Kidney (tissue), 14 donors: ENCODE results near the gene AXIN1. TPM values are rescaled to one million over a fixed set of nuclear protein-coding genes. Genes with fewer than 3 reads are reported as not detected.

Experiments
- DNase-seq, 5 donors: peaks; one replicate each; pipeline ENCODE4 v3.0.0-alpha.2; 2013 to 2020
- FAIRE-seq: peaks from 2 replicates; lab custom pipeline; 2012; peaks lifted over from hg19 to GRCh38; lab: Jason Lieb, UNC
- H3K27ac ChIP-seq, 2 donors: one replicate each; pipeline ENCODE4 v1.7.0; 2013; ENCODE audit warnings: low read depth in 2 of 2, low read length in 2 of 2, inconsistent platforms in 1 of 2
- H3K27me3 ChIP-seq: one replicate; pipeline ENCODE4 v1.7.1; 2013; ENCODE audit warnings: low read length, inconsistent platforms; ENCODE audit not compliant: control insufficient read depth, insufficient read depth
- H3K36me3 ChIP-seq, 3 donors: one replicate each; pipeline versions ENCODE4 v1.7.0 to v1.7.1; 2013; ENCODE audit warnings: low read length in 3 of 3, control low read depth in 1 of 3, inconsistent platforms in 1 of 3; ENCODE audit not compliant: insufficient read depth in 3 of 3, control insufficient read depth in 2 of 3
- H3K4me1 ChIP-seq, 3 donors: one replicate each; pipeline versions ENCODE4 v1.7.0 to v1.7.1; 2013; ENCODE audit warnings: low read length in 3 of 3, inconsistent platforms in 1 of 3, low read depth in 1 of 3; ENCODE audit not compliant: control insufficient read depth in 2 of 3, insufficient read depth in 2 of 3
- H3K4me3 ChIP-seq, 3 donors: one replicate each; pipeline versions ENCODE4 v1.7.0 to v1.8.1; 2013; ENCODE audit warnings: low read length in 3 of 3, control low read depth in 1 of 3, inconsistent platforms in 1 of 3
- H3K9ac ChIP-seq, 3 donors: one replicate each; pipeline versions ENCODE4 v1.7.0 to v1.7.1; 2013; ENCODE audit warnings: low read length in 3 of 3, control low read depth in 1 of 3, inconsistent platforms in 1 of 3
- H3K9me3 ChIP-seq, 3 donors: one replicate each; pipeline versions ENCODE4 v1.7.0 to v1.7.1; 2013; ENCODE audit warnings: low read length in 3 of 3, control low read depth in 1 of 3, inconsistent platforms in 1 of 3; ENCODE audit not compliant: control insufficient read depth in 2 of 3, insufficient read depth in 1 of 3
- intact Hi-C: fragments of 100-400 bp; cut with DNase I; formaldehyde crosslinking; loops from one replicate; pipeline ENCODE4 v1.11.1; 2022
- polyA plus RNA-seq: library from polyadenylated mRNA; stranded (reverse); fragments of 350-450 nt; fragmentation: Illumina TruSeq; extraction: RNeasy Lipid Tissue Mini Kit (QIAGEN cat#74804); gene quantifications from one replicate; pipeline ENCODE4 v1.2.3, GENCODE V29; 2014; ENCODE audit warnings: low read depth, low replicate concordance; ENCODE audit not compliant: insufficient read depth
- total RNA-seq: library from RNA; stranded (reverse); fragmentation: NEBNext Ultra II Directional; extraction: Animal tissue kit (Norgen Biotek cat#: 25700); gene quantifications from one replicate; pipeline ENCODE4 v1.2.1, GENCODE V29; 2021
- TF ChIP-seq, protein P1 (sequence below): IDR thresholded peaks from 3 replicates; pipeline ENCODE4 v1.5.1; 2012; ENCODE audit warnings: mild to moderate bottlenecking, moderate library complexity, borderline replicate concordance; ENCODE audit not compliant: insufficient read depth; ENCODE audit errors: extremely low read depth
- donor health status: control.
- donor health status: control.
- donor health status: control.
- donor health status: control.
- donor health status: control.
- donor health status: DM: yes; HTN: yes; CAD: no.
- donor health status: Normal renal cell carcinoma (clear cell type).

Gene AXIN1
- total and polyA plus RNA-seq, 2 donors from 2014 or later = 9.7 to 24.6 TPM

DNA sequence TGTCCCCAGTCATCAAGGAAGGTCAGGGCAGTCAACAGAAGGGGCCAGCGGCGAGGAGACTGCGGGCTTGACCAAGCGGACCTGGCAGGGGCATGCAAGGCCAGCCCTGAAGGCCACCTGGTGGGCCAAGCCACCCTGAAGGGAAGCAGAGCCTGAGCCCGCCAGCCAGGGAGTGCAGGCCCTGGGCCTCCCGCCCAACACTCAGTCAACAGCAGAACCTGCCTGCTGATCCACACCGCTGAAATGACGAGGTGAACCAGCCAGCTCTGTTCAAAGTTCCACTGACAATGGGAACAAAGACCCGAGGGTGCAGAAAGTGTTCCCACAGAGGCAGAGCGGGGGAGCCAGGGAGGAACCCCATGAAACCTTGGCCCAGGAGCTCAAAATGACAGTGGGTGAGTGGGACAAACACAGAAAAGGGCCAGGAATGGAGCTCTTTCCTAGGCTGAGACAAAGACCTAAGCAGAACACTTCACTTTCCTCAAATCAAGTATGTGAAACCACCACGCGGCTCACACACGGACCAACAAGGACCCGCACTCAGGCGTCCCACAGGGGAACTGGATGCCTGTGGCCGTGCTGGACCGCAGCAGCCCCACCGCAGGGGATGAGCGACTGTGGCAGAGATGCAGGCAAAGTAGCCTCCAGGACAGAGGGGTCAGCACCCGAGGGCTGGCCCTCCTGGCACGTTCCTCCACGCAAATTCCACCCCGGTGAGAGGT is 12.0 kb downstream of the AXIN1 start:
- peaks cover 0 to 2% (median 0%) of the 10 kb centered on the region in 3 donors for H3K4me1 ChIP-seq
- TF ChIP-seq, protein P1, sequence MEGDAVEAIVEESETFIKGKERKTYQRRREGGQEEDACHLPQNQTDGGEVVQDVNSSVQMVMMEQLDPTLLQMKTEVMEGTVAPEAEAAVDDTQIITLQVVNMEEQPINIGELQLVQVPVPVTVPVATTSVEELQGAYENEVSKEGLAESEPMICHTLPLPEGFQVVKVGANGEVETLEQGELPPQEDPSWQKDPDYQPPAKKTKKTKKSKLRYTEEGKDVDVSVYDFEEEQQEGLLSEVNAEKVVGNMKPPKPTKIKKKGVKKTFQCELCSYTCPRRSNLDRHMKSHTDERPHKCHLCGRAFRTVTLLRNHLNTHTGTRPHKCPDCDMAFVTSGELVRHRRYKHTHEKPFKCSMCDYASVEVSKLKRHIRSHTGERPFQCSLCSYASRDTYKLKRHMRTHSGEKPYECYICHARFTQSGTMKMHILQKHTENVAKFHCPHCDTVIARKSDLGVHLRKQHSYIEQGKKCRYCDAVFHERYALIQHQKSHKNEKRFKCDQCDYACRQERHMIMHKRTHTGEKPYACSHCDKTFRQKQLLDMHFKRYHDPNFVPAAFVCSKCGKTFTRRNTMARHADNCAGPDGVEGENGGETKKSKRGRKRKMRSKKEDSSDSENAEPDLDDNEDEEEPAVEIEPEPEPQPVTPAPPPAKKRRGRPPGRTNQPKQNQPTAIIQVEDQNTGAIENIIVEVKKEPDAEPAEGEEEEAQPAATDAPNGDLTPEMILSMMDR = no peak
- no peaks in the 10 kb centered on the region for H3K27me3 ChIP-seq
- no peaks in the 10 kb centered on the region for H3K36me3 ChIP-seq
- no peak overlapping the region for H3K27ac ChIP-seq
- DNase-seq (no peak), FAIRE-seq (no peak)
- no peaks in the 10 kb centered on the region for H3K9me3 ChIP-seq
- intact Hi-C loops = no loop called here
- H3K9ac ChIP-seq = no peak overlapping the region
- H3K4me3 ChIP-seq = no peak overlapping the region

DNA sequence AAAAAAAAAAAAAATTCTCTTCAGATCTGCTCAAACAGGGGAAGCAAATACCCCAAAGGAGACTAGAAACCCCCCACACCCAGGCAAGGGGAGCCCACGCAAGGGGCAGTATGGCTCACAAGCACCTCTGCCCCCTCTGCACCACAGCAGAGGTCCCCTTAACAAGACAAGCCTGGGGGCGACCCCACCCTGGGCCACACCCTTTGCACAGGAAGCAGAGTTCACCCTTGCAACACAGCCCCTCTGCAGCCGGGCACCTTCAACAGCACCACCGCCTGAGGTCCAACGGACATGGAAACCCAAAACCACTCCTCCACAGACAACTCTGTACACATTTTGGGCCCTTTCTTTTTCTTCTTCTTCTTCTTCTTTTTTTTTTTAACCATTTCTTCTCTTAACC is 12.8 kb downstream of the AXIN1 start:
- intact Hi-C loops = no loop called here
- H3K9me3 ChIP-seq = no peaks in the 10 kb centered on the region
- H3K27me3 ChIP-seq = no peaks in the 10 kb centered on the region
- no peak overlapping the region for H3K4me3 ChIP-seq
- no peak overlapping the region for H3K27ac ChIP-seq
- no peaks in the 10 kb centered on the region for H3K36me3 ChIP-seq
- DNase-seq (no peak), FAIRE-seq (no peak)
- TF ChIP-seq, protein P1 = no peak
- no peak overlapping the region for H3K9ac ChIP-seq
- no peaks in the 10 kb centered on the region for H3K4me1 ChIP-seq

DNA sequence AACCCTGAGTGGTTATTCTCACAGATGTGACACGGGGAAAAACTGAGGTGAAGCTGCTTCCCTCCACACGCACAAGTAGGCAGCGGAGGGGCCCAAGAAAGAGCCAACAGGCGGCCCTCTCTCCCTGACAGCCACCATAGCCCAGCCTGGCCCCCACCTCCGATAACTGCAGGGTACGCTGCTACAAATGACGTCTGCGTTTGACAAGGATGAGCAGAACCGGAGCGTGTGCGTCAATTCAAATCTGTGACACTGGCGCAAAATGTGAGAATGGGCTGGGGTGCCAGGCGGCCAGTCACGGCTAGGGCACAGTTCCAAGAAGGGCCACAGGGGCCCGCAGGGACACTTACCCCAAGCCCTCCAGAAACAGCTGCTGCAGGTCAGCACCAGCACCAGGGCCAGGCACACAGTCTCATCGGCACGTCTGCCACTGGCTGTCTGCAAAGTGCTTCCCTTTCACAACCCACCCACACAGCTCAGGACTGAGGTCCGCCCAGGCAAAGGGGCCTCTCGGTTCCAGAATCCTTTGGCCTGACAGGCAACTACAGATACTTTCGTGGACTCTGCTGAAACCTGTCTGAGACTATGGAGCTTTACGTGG is 14.4 kb downstream of the AXIN1 start:
- DNase-seq = no peak
- Histone ChIP-seq H3K9ac (no peak overlapping the region), H3K27ac (no peak overlapping the region), H3K27me3 (no peaks in the 10 kb centered on the region), H3K36me3 (no peaks in the 10 kb centered on the region), H3K9me3 (no peaks in the 10 kb centered on the region), H3K4me3 (no peak overlapping the region), H3K4me1 (no peaks in the 10 kb centered on the region)
- intact Hi-C loops = no loop called here
- TF ChIP-seq, protein P1 = no peak
- no peak for FAIRE-seq
